ENCODE measurements around the gene WDR5B.

Gene WDR5B

GRCh38 chr3:122421836-122422235 is 6.0 kb upstream of the WDR5B start:
- TF ChIP-seq ZNF274 (IDR thresholded peaks at IDR 0.05; ENCODE audit: low read depth, low read length), result no peak
- no peak overlapping the region for H3K4me3 ChIP-seq (ENCODE audit: low read length)

DNA sequence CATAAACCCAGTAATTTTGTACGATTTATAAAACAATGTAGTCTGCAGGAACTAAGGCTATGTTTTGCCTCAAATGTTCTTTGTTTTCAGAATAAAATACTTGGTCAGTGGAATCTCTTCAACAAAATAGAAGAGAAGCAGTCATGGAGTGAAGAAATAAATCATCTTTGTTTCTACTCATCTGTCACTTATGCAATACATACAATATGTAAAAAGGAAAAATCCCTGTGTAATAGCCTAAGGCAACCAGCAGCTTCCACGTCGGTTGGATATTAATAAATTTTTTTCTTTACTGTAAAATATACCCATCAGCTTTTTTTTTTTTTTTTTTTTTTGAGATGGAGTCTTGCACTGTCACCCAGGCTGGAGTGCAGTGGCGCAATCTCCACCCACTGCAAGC is 5.2 kb upstream of the WDR5B start:
- no peak overlapping the region for H3K4me3 ChIP-seq (ENCODE audit: low read length)
- TF ChIP-seq ZNF274 (IDR thresholded peaks at IDR 0.05; ENCODE audit: low read depth, low read length), result no peak

GRCh38 chr3:122416966-122417365 is 1.1 kb upstream of the WDR5B start:
- H3K4me3 ChIP-seq (ENCODE audit: low read length), result peak overlapping the region; percentile 73
- no peak for TF ChIP-seq ZNF274 (IDR thresholded peaks at IDR 0.05; ENCODE audit: low read depth, low read length)

DNA sequence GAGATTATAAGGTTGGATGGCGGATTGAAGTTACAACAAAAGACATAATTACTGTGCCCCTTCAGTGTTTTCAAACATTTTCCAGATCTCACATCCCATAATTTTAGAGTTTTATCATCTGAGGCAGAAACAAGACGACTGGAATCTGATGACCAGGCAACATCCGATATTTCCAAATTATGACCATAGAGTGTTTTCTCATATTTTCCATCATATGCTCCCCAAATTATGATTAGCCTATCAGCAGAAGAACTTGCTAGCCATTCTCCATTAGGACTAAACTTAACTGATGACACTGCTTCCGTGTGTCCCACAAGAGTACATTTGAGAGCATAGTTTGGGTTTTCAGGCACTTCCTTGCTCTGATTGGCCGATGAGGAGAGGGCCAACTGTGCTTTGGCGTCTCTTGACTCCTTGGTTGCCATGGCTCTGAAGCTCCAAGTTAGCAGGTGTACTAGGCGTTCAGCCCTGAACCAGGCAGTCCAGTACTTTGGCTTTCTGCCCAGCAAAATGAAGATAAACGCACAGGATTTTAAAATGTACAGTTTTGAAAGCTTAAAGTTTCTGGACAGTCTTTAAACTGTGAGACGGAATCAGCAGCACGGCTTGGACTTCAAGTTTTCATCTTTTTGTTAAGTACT is 638 bp downstream of the WDR5B start:
- no peak for TF ChIP-seq ZNF274 (IDR thresholded peaks at IDR 0.05; ENCODE audit: low read depth, low read length)
- H3K4me3 ChIP-seq (ENCODE audit: low read length), result peak overlapping the region; percentile 86

- no peak overlapping the region for H3K4me3 ChIP-seq (ENCODE audit: low read length)
- TF ChIP-seq ZNF274 (IDR thresholded peaks at IDR 0.05; ENCODE audit: low read depth, low read length), result no peak
Observed at GRCh38 chr3:122414391-122414790, 1.5 kb downstream of the WDR5B start.

GRCh38 chr3:122410639-122411038 is 5.2 kb downstream of the WDR5B start:
- no peak for TF ChIP-seq ZNF274 (IDR thresholded peaks at IDR 0.05; ENCODE audit: low read depth, low read length)
- H3K4me3 ChIP-seq (ENCODE audit: low read length), result no peak overlapping the region

- H3K4me3 ChIP-seq (ENCODE audit: low read length), result no peak overlapping the region
- TF ChIP-seq ZNF274 (IDR thresholded peaks at IDR 0.05; ENCODE audit: low read depth, low read length), result no peak
Observed at GRCh38 chr3:122410111-122410510, 5.8 kb downstream of the WDR5B start.

DNA sequence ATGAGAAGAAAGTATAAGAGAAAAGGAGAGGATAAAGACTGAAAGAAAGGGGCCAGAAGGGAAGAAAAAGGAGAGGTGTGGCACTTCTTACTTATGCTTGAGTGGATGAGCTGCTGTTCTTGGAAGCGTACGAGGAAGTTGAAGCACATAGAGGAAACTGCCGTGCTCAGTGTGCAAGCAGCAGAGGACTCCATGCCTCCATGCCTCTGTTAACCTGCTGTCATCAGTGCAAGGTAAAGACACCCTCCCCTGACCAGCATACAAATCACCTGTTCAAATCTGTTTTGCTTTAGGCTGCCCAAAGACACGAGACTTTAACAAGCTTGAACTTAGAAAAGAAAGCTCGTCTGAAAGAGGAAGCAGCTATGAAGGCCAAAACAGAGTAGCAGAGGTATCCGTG is 6.4 kb downstream of the WDR5B start:
- H3K4me3 ChIP-seq (ENCODE audit: low read length), result peak overlapping the region; percentile 51; the same call in 1 of the 2 replicates
- no peak for TF ChIP-seq ZNF274 (IDR thresholded peaks at IDR 0.05; ENCODE audit: low read depth, low read length)

DNA sequence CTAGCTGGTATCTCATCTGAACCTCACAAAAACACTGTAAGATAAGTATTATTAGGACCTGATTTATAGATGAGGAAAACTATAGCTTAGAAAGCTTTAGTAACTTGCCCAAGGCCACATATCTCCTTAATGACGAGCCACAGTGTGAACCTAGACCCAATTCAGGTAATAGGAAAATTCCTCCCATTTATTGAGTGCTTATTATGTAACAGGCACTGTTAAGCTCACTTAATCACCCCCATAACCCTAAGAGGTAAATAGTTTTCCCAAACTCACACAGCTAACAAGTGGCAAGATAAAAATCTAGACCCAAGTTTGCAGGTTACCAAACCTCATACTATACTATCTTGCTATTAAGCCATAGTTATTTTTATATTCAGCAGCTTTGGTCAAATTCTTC is 7.9 kb downstream of the WDR5B start:
- no peak for TF ChIP-seq ZNF274 (IDR thresholded peaks at IDR 0.05; ENCODE audit: low read depth, low read length)
- no peak overlapping the region for H3K4me3 ChIP-seq (ENCODE audit: low read length)

GRCh38 chr3:122406198-122406597 is 9.7 kb downstream of the WDR5B start:
- no peak overlapping the region for H3K4me3 ChIP-seq (ENCODE audit: low read length)
- no peak for TF ChIP-seq ZNF274 (IDR thresholded peaks at IDR 0.05; ENCODE audit: low read depth, low read length)

DNA sequence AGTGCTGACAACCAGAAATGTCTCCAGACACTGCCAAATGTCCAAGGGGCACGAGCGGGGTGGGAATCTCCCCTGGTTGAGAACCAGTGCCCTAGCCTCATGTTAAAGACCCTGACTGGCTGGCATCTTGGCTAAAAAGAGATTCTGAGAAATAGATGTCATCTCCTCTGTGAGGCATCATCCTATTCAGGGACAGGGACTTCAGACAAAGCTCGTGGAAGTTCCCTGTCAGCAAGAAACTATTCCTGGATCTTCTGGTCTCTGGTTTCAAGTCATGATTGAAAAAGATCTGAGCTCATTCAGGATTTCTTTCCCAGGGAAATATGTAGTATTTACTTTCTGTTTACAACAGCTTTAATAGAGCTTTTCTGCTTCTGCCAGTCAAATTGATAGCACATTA is 10.8 kb downstream of the WDR5B start:
- no peak overlapping the region for H3K4me3 ChIP-seq (ENCODE audit: low read length)
- no peak for TF ChIP-seq ZNF274 (IDR thresholded peaks at IDR 0.05; ENCODE audit: low read depth, low read length)

- no peak for TF ChIP-seq ZNF274 (IDR thresholded peaks at IDR 0.05; ENCODE audit: low read depth, low read length)
- no peak overlapping the region for H3K4me3 ChIP-seq (ENCODE audit: low read length)
Observed at GRCh38 chr3:122403489-122403888, 12.4 kb downstream of the WDR5B start.

DNA sequence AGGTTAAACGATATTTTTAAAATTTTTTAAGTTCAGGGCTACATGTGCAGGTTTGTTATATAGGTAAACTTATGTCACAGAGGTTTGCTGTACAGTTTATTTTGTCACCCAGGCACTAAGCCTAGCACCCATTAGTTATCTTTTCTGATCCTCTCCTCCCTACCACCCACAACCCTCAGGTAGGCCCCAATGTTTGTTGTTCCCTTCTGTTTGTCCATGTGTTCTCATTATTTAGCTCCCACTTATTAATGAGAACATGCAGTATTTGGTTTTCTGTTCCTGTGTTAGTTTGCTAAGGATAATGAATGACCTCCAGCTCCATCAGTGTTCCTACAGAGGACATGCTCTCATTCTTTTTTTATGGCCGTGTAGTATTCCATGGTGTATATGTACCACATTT is 16.9 kb downstream of the WDR5B start:
- TF ChIP-seq ZNF274 (IDR thresholded peaks at IDR 0.05; ENCODE audit: low read depth, low read length), result no peak
- no peak overlapping the region for H3K4me3 ChIP-seq (ENCODE audit: low read length)

- no peak for TF ChIP-seq ZNF274 (IDR thresholded peaks at IDR 0.05; ENCODE audit: low read depth, low read length)
- H3K4me3 ChIP-seq (ENCODE audit: low read length), result no peak overlapping the region
Observed at GRCh38 chr3:122397201-122397600, 18.7 kb downstream of the WDR5B start.

- no peak overlapping the region for H3K4me3 ChIP-seq (ENCODE audit: low read length)
- TF ChIP-seq ZNF274 (IDR thresholded peaks at IDR 0.05; ENCODE audit: low read depth, low read length), result no peak
Observed at GRCh38 chr3:122396511-122396910, 19.4 kb downstream of the WDR5B start.

DNA sequence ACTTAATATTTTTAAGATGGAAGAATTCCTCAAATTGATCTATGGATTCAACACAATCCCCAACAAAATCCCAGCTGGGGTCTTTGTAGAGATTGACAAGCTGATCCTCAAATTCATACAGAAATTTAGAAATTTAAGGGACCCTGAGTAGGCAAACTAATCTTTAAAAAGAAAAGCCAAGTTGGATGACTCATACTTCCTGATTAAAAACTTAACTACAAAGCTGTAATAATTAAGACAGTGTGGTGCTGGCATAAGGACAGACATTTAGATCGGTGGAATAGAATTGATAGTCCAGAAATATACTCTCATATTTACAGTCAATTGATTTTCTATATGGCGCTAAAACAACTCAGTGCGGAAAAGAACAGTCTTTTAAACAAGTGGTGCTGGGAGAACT is 20.3 kb downstream of the WDR5B start:
- H3K4me3 ChIP-seq (ENCODE audit: low read length), result no peak overlapping the region
- no peak for TF ChIP-seq ZNF274 (IDR thresholded peaks at IDR 0.05; ENCODE audit: low read depth, low read length)

Measured in GM08714 (cell line).